WI38 (cell line): ENCODE data around the gene TFAP2D.

Source experiments
- H3K4me3 ChIP-seq: 2 replicates; pipeline ENCODE4 v1.5.1; 2011; ENCODE audit warnings: low read depth, mild to moderate bottlenecking, control low read depth, low read length
- CTCF ChIP-seq: IDR thresholded peaks from 2 replicates; pipeline ENCODE4 v1.5.1; 2012; ENCODE audit warnings: low read depth, mild to moderate bottlenecking, control low read depth, low read length

The TFAP2D gene

GRCh38 chr6:50713226-50713625, at the start of gene TFAP2D:
TFAP2D (plus strand) TSS chr6:50713526; CDS start chr6:50714056, 530 bp downstream.
- no peak within 1 kb of the TSS for H3K4me3 ChIP-seq

GRCh38 chr6:50663806-50664205, 49.5 kb upstream of the TFAP2D start:
- H3K4me3 ChIP-seq: no peak overlapping the region
- no peak for TF ChIP-seq CTCF

More at GRCh38 chr6:50713226-50713625, at the start of gene TFAP2D:
- no peak for TF ChIP-seq CTCF

- H3K4me3 ChIP-seq: no peak overlapping the region
- TF ChIP-seq CTCF: no peak
These were observed 47.2 kb upstream of the TFAP2D start for GRCh38 chr6:50666089-50666488.

- no peak overlapping the region for H3K4me3 ChIP-seq
- no peak for TF ChIP-seq CTCF
These were observed 32.0 kb upstream of the TFAP2D start for GRCh38 chr6:50681213-50681824.

GRCh38 chr6:50689210-50689609, 24.1 kb upstream of the TFAP2D start:
- no peak overlapping the region for H3K4me3 ChIP-seq
- no peak for TF ChIP-seq CTCF

- H3K4me3 ChIP-seq: no peak overlapping the region
- no peak for TF ChIP-seq CTCF
These were observed 21.4 kb upstream of the TFAP2D start for GRCh38 chr6:50691814-50692495.

GRCh38 chr6:50698546-50698945, 14.8 kb upstream of the TFAP2D start:
- TF ChIP-seq CTCF: no peak
- H3K4me3 ChIP-seq: no peak overlapping the region
